Thyroid gland (tissue), 4 donors: ENCODE measurements around the gene OBSCN.

Experiments
- CTCF ChIP-seq, 6 experiments: fragments of 200-600 bp in 3 of 6; fragments of 450-650 bp in 3 of 6; sonication (generic) in 3 of 6; IDR thresholded peaks; one replicate each; pipeline ENCODE4 v1.5.1; 2016 to 2019; ENCODE audit warnings: antibody characterized with exemption in 6 of 6, mild to moderate bottlenecking in 2 of 6, inconsistent platforms in 1 of 6, moderate library complexity in 1 of 6
- POLR2A ChIP-seq, 2 donors: fragments of 450-650 bp; IDR thresholded peaks; one replicate each; pipeline ENCODE4 v1.6.1; 2017; ENCODE audit warnings: antibody characterized with exemption in 2 of 2, mild to moderate bottlenecking in 2 of 2, moderate library complexity in 1 of 2

GRCh38 chr1:228302086-228302485 is 94.2 kb downstream of the OBSCN start:
- no peak for TF ChIP-seq CTCF (IDR thresholded peaks at IDR 0.05)
- TF ChIP-seq POLR2A (IDR thresholded peaks at IDR 0.05): no peak
